Transverse colon (tissue), 4 donors: ENCODE results near the gene GALR2. TPM values are rescaled to one million over a fixed set of nuclear protein-coding genes. Genes with fewer than 3 reads are reported as not detected.
"Not testable (repeated sequence)": the region's sequence is repeated elsewhere in the genome, so short reads cannot be mapped to it uniquely, and the experiment has no call there.

Experiments used
- DNase-seq: peaks from one replicate; pipeline ENCODE4 v3.0.0-alpha.2; 2019
- H3K27ac ChIP-seq, 4 donors: fragments of 200-600 bp; sonication (generic); 2 replicates each; pipeline ENCODE4 v1.5.1; 2016 to 2018; ENCODE audit warnings: inconsistent platforms in 4 of 4
- H3K27me3 ChIP-seq: fragments of 200-600 bp; sonication (generic); 2 replicates; pipeline ENCODE4 v1.5.1; 2017; ENCODE audit warnings: inconsistent platforms
- H3K36me3 ChIP-seq, 4 donors: fragments of 200-600 bp; sonication (generic); 2 replicates each; pipeline ENCODE4 v1.5.1; 2017 to 2019; ENCODE audit warnings: inconsistent platforms in 4 of 4
- H3K4me1 ChIP-seq, 4 donors: fragments of 200-600 bp; sonication (generic); 2 replicates each; pipeline ENCODE4 v1.5.1; 2017 to 2020; ENCODE audit warnings: inconsistent platforms in 4 of 4
- H3K4me3 ChIP-seq, 4 donors: fragments of 200-600 bp; sonication (generic); 1 replicate in 1 of 4; 2 replicates in 3 of 4; pipeline versions ENCODE4 v1.5.1 to v1.6.1; 2017 to 2019; ENCODE audit warnings: inconsistent platforms in 4 of 4
- H3K9me3 ChIP-seq, 2 donors: fragments of 200-600 bp; sonication (generic); 2 replicates each; pipeline ENCODE4 v1.5.1; 2017 to 2019; ENCODE audit warnings: inconsistent platforms in 2 of 2
- CTCF ChIP-seq, 5 experiments: fragments of 200-600 bp in 3 of 5; fragments of 450-650 bp in 2 of 5; sonication (generic) in 3 of 5; IDR thresholded peaks; 1 replicate in 2 of 5; 2 replicates in 3 of 5; pipeline ENCODE4 v1.5.1; 2016 to 2017; ENCODE audit warnings: antibody characterized with exemption in 5 of 5, inconsistent platforms in 3 of 5, mild to moderate bottlenecking in 2 of 5, moderate library complexity in 1 of 5
- EP300 ChIP-seq: sonication (generic); formaldehyde crosslinking; IDR thresholded peaks from one replicate; pipeline ENCODE4 v1.6.1; 2017; ENCODE audit warnings: antibody characterized with exemption, low read depth
- POLR2A ChIP-seq: fragments of 450-650 bp; IDR thresholded peaks from one replicate; pipeline ENCODE4 v1.6.1; 2016; ENCODE audit warnings: antibody characterized with exemption, mild to moderate bottlenecking, moderate library complexity
- POLR2AphosphoS5 ChIP-seq, 3 donors: sonication (generic); formaldehyde crosslinking; IDR thresholded peaks; one replicate each; pipeline ENCODE4 v1.6.1; 2016; ENCODE audit warnings: antibody characterized with exemption in 3 of 3
- whole genome bisulfite sequencing, 2 donors: methylation state at CpG; one replicate each; pipeline ENCODE4 v1.1.5; 2018; ENCODE audit warnings: low coverage in 1 of 2; 5-methylcytosine and 5-hydroxymethylcytosine counted together
- in situ Hi-C, 4 donors: fragments of 200-750 bp; cut with MboI; loops; one replicate each; pipeline versions ENCODE4 v1.15.0 to v1.15.1; 2017; ENCODE audit warnings: low sequenced_read_pairs in 3 of 4, low pct_ligation_motif_present in 1 of 4, low pct_unique_long_range_greater_than_20kb in 1 of 4
- intact Hi-C: fragments of 100-400 bp; cut with DNase I; formaldehyde crosslinking; loops from one replicate; pipeline ENCODE4 v1.15.1; 2023; ENCODE audit warnings: low total_unique reads
- total RNA-seq, 4 donors: library from RNA; depleted of rRNA; stranded (reverse); fragments of >200 nt; gene quantifications; one replicate each; pipeline ENCODE4 v1.1.0, GENCODE V29; 2016

Gene GALR2
- total RNA-seq, 4 donors from 2014 or later = 1.9 to 10.0 (median 3.2) TPM; not detected in 1

GRCh38 chr17:76039121-76039520 lies 35.5 kb upstream of the GALR2 start:
- 74% methylated on average over 6 of the region's 6 CpGs; no CpG with 5 or more reads in 1 of the 2 donors for WGBS, 2 donors
- Histone ChIP-seq H3K27me3 (no peaks in the 10 kb centered on the region), H3K36me3 (peaks cover 0 to 47% (median 20%) of the 10 kb centered on the region in 4 donors), H3K27ac (peak overlapping the region; percentile 71 to 90 (median 80)), H3K4me1 (peaks cover 0 to 16% (median 9%) of the 10 kb centered on the region in 4 donors), H3K4me3 (no peak overlapping the region), H3K9me3 (no peaks in the 10 kb centered on the region)
- intact Hi-C loops = no loop called here
- TF ChIP-seq EP300 = peak; percentile 2
- TF ChIP-seq CTCF (IDR thresholded peaks at IDR 0.05) = no peak
- TF ChIP-seq POLR2A = no peak
- peak in 2 of 3 donors; percentile 51 to 52 for TF ChIP-seq POLR2AphosphoS5 (IDR thresholded peaks at IDR 0.05)
- in situ Hi-C loops = no loop called here
- DNase-seq = no peak

GRCh38 chr17:76040376-76040775 lies 34.2 kb upstream of the GALR2 start:
- Histone ChIP-seq H3K4me3 (no peak overlapping the region), H3K4me1 (peaks cover 0 to 11% (median 8%) of the 10 kb centered on the region in 4 donors), H3K27ac (peak overlapping the region; percentile 69 to 90 (median 80)), H3K27me3 (no peaks in the 10 kb centered on the region), H3K36me3 (peaks cover 0 to 59% (median 26%) of the 10 kb centered on the region in 4 donors), H3K9me3 (no peaks in the 10 kb centered on the region)
- DNase-seq = no peak
- intact Hi-C loops (no loop called here), in situ Hi-C loops (no loop called here)
- TF ChIP-seq CTCF (IDR thresholded peaks at IDR 0.05) (no peak), POLR2AphosphoS5 (IDR thresholded peaks at IDR 0.05) (no peak), POLR2A (no peak), EP300 (no peak)
- 60 to 100% methylated on average over 1 to 6 of the region's 6 CpGs for WGBS, 2 donors

- H3K4me3 ChIP-seq, intact Hi-C loops, H3K9me3 ChIP-seq, DNase-seq, in situ Hi-C loops, H3K4me1 ChIP-seq, H3K27ac ChIP-seq, H3K27me3 ChIP-seq: not testable (repeated sequence)
- 90 to 98% methylated on average over 2 to 3 of the region's 3 CpGs for WGBS, 2 donors
- peaks cover 0 to 82% (median 38%) of the 10 kb centered on the region in 4 donors for H3K36me3 ChIP-seq
Observed at GRCh38 chr17:76042868-76043267, 31.7 kb upstream of the GALR2 start.

GRCh38 chr17:76044475-76045007 lies 30.0 kb upstream of the GALR2 start:
- H3K4me1 ChIP-seq, intact Hi-C loops, H3K9me3 ChIP-seq, H3K4me3 ChIP-seq, H3K27me3 ChIP-seq, in situ Hi-C loops, H3K27ac ChIP-seq, DNase-seq: not testable (repeated sequence)
- WGBS, 2 donors = 60 to 88% methylated on average over 1 to 11 of the region's 11 CpGs
- H3K36me3 ChIP-seq = peaks cover 0 to 88% (median 43%) of the 10 kb centered on the region in 4 donors

- no peak for DNase-seq
- H3K4me1 ChIP-seq = peaks cover 0 to 14% (median 5%) of the 10 kb centered on the region in 4 donors
- H3K9me3 ChIP-seq = no peaks in the 10 kb centered on the region
- intact Hi-C loops (no loop called here), in situ Hi-C loops (no loop called here)
- H3K4me3 ChIP-seq = no peak overlapping the region
- H3K27me3 ChIP-seq = no peaks in the 10 kb centered on the region
- no peak overlapping the region for H3K27ac ChIP-seq
- peaks cover 0 to 85% (median 42%) of the 10 kb centered on the region in 4 donors for H3K36me3 ChIP-seq
- TF ChIP-seq POLR2A (no peak), EP300 (no peak), POLR2AphosphoS5 (IDR thresholded peaks at IDR 0.05) (no peak)
- 93 to 96% methylated on average over 3 to 8 of the region's 8 CpGs for WGBS, 2 donors
Observed at GRCh38 chr17:76046064-76046463, 28.5 kb upstream of the GALR2 start.
